Uterus (tissue), 2 donors: ENCODE data around the gene VPS36.

ENCODE experiments used
- CTCF ChIP-seq, 4 experiments: fragments of 200-600 bp in 2 of 4; fragments of 450-650 bp in 2 of 4; sonication (generic) in 2 of 4; IDR thresholded peaks; one replicate each; pipeline ENCODE4 v1.5.1; 2016 to 2019; ENCODE audit warnings: antibody characterized with exemption in 4 of 4, mild to moderate bottlenecking in 2 of 4, moderate library complexity in 1 of 4
- POLR2A ChIP-seq, 2 donors: fragments of 450-650 bp; IDR thresholded peaks; one replicate each; pipeline ENCODE4 v1.6.1; 2016; ENCODE audit warnings: antibody characterized with exemption in 2 of 2, mild to moderate bottlenecking in 1 of 2, moderate library complexity in 1 of 2

- TF ChIP-seq CTCF (IDR thresholded peaks at IDR 0.05) (peak; percentile 94 to 100 (median 100)), POLR2A (IDR thresholded peaks at IDR 0.05) (peak; percentile 53 to 92)
Measured at GRCh38 chr13:52450012-52450792, at the start of gene VPS36.
